ENCODE data around the gene TPCN2.

TPCN2 gene

DNA sequence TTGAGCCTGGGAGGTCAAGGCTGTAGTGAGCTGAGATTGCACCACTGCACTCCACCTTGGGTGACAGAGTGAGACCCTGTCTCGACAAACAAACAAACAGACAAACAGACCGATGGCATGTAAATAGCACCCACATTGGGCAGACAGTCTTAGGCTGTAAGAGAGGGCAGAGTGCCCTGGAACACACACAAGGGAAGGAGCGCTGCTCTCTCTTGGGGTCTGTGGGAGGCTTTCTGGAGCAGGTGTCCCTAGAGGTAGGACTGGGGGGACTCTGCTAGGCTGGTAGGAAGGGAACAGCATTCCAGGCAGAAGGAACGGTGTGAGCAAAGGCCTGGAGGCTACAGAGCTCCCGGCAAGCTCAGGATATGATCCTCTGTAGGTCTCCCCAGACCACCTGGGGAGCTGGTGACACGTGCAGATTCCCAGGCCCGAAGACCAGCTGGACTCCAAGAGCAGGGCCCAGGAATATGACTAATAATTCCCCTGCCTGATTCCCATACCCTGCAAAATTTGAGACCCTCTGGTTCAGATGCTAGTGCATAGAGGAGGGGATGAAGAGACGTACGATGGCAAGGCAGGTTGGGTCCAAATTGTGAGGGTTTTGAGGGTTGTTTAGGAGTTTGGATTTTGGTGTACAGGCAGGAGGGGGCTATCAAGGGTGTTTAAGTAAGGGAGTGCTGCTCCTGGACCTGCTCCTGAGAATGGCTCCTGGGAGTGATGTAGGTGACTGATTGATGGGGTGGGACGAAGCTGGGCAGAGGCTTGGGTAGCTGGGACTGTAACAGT is 118.6 kb downstream of the TPCN2 start:
- no peak for DNase-seq (ENCODE audit: low read depth)

DNA sequence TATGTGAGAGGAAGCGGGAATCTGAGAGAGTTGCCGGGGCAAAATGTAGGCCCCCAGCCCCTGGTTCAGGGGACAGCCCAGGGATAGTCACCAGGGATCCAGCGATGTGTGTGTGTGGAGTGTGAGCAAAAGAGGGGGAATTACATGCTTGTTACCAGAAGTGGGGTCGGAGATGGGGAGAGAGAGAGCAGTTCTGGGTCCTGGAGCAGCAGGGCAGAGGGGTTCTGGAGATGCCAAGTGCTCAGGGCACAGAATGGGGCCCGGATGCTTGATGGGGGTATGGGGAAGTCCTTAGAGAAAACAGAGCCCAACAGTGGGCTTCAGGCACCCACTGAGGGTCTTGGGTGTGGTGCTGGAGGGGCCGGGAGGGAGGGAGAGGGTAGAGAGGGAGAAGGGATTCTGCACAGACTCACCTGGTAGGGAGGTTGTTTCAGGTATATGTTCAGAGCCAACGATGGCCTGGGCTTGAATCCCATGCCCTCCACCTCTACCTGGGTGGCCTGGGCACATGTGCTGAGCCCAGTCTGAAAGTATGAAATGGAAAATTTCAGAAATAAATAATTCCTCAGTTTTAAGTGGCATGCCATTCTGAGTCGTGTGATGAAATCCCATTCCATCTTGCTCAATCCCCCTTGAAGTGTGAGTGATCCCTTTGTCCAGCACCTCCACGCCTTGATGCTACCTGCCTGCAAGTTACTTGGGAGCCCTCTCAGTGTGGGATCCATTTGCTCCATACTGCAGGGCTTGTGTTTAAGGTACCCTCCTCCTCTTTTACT is 119.4 kb downstream of the TPCN2 start:
- no peak for DNase-seq (ENCODE audit: low read depth)

- no peak for DNase-seq (ENCODE audit: low read depth)
These were observed 120.7 kb downstream of the TPCN2 start for GRCh38 chr11:69169479-69169878.

- no peak for DNase-seq (ENCODE audit: low read depth)
These were observed 122.0 kb downstream of the TPCN2 start for GRCh38 chr11:69170704-69171103.

DNA sequence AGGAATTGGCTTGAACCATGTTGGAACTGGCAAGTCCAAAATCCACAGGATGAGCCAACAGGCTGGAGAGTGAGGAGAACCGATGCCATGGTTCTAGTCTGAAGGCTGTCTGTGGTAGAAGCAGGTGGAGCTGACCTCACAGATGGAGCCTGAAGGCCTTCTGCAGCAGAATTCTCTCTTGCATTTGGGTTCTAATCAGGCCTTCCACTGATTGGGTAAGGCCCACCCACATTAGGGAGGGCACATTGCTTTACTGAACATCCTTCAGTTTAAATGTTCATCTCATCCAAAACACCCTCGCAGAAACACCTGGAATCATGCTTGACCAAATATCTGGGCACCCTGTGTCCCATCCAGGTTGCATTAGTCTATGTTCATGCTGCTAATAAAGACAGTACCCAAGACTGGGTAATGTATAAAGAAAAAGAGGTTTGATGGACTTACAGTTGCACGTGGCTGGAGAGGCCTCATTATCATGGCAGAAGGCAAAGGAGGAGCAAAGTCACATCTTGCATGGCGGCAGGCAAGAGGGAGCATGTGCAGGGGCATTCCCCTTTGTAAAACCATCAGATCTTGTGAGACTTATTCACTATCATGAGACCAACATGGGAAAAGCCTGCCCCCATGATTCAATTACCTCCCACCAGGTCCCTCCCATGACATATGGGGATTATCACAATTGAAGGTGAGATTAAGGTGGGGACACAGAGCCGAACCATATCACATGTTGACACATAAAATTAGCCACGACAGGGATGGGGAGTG is 122.9 kb downstream of the TPCN2 start:
- DNase-seq (ENCODE audit: low read depth) = no peak

DNA sequence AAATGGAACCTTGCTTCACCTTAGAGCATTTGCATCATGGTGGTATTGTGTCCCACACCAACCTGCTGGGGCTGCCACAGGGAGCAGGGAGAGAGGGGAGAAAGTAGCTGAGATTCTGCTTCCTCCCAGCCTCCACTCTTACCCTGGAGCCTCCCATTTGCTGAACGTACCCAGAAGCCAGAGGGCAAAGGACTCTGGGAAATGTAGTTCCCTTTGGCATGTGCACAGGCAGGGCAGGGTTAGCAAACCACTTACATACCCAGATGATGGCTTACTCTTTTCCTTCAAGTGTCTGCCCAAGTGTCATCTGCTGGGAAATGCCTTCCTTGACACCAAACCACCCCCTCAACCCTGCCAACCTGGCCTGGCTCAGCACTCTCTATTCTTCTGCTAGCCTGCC is 123.9 kb downstream of the TPCN2 start:
- DNase-seq (ENCODE audit: low read depth) = no peak

- no peak for DNase-seq (ENCODE audit: low read depth)
These were observed 124.6 kb downstream of the TPCN2 start for GRCh38 chr11:69173331-69173730.

GRCh38 chr11:69173925-69174581 is 125.3 kb downstream of the TPCN2 start:
- no peak for DNase-seq (ENCODE audit: low read depth)

GRCh38 chr11:69174841-69175240 is 126.1 kb downstream of the TPCN2 start:
- no peak for DNase-seq (ENCODE audit: low read depth)

DNA sequence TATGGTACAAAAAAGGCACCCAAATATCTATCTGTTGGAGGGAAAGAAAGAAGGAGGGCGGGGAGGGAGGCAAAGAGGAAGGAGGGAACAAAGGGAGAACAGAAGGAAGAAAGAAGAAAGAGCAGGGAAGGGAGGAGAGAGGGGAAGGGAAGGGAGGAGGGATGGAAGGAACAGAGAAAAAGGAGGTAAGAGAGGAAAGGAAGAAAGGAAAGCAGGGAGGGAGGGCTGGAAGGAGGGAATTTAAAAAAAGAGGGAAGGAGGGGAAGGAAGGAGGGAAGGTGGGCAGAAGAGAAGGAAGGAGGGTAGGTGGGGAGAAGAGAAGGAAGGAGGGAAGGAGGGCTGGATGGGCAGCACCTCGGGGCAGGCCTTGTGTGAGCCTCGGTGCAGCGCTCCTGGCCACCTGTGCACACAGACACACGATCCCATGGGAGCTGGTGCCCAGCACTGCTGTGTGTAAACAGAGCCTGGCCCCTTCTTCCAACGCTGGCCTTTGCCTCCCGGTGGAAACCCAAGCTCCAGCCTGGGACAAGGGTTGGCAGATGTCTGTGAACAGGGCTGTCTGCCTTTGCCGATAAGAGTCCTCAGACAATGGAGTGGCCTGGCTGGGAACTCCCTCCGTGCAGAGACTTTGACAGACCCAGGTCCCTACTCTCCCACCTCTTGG is 130.2 kb downstream of the TPCN2 start:
- no peak for DNase-seq (ENCODE audit: low read depth)

- no peak for DNase-seq (ENCODE audit: low read depth)
These were observed 131.5 kb downstream of the TPCN2 start for GRCh38 chr11:69180226-69180625.

DNA sequence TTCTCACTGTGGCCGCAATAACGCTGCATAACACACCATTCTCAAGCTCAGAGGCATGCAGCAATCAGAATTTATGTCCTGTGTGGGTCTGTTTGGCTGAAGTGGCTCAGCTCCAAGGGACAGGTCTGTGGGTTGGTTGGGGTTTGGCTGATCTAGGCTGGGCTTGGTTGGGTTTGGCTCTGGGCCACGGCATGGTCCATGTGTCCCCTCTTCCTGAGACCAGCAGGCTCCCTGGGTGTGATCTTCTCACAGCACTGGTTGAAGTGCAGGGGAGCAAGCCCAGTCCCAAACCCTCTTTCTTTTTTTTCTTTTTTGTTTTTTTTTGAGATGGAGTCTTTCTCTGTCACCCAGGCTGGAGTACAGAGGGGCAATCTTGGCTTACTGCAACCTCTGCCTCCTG is 132.0 kb downstream of the TPCN2 start:
- DNase-seq (ENCODE audit: low read depth) = no peak

DNA sequence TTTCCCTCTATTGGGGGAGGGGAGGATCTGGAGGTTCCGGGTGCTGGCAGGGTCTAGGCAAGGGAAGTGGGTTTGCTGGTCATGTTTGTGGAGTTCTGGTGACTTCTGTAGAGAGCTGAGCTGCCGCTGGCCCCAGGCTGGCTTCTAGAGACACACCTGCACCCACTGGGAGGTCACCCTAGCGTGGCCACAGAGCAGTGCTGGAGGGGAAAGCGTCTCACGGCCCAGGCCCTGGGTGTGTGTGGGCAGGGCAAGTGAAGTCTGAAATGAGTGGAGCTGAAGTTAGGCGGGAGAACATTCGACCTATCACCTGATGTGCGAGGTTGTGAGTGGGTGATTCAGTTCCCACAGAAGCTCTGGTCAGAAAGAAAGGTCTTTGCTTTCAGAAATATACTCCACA is 134.9 kb downstream of the TPCN2 start:
- no peak for DNase-seq (ENCODE audit: low read depth)

Measured in GM04504 (cell line).